G401 (cell line): Measurements from ENCODE around the gene RAB30. TPM values are rescaled to one million over a fixed set of nuclear protein-coding genes. Genes with fewer than 3 reads are reported as not detected.

Experiments used
- DNase-seq: peaks from one replicate; pipeline ENCODE4 v3.0.0-alpha.2; 2015; ENCODE audit warnings: low spot score
- in situ Hi-C: cut with HindIII; loops from 2 replicates; pipeline ENCODE4 v1.10.0; 2016; ENCODE audit warnings: low sequenced_read_pairs, mixed read lengths
- total RNA-seq: library from RNA; depleted of rRNA; stranded (reverse); fragments of >200 nt; shearing (Covaris generic); gene quantifications from 2 replicates; pipeline ENCODE4 v1.2.3, GENCODE V29; 2014

Gene RAB30
- total RNA-seq, 1 experiment from 2014 or later = 3.7 TPM

- DNase-seq = no peak
- in situ Hi-C loops = no loop called here
These were observed 899 bp upstream of the RAB30 start for GRCh38 chr11:83072350-83073242.

- in situ Hi-C loops = no loop called here
- peak; percentile 64 for DNase-seq
These were observed 748 bp downstream of the RAB30 start for GRCh38 chr11:83070731-83071566.

- peak; percentile 35 for DNase-seq
- in situ Hi-C loops = no loop called here
These were observed 1.5 kb downstream of the RAB30 start for GRCh38 chr11:83070044-83070701.

- in situ Hi-C loops = no loop called here
These were observed 2.2 kb downstream of the RAB30 start for GRCh38 chr11:83069441-83070043.

GRCh38 chr11:83068568-83068967, 3.1 kb downstream of the RAB30 start:
- in situ Hi-C loops = no loop called here
- DNase-seq = no peak

More at GRCh38 chr11:83069441-83070043, 2.2 kb downstream of the RAB30 start:
- DNase-seq = peak; percentile 55

- no peak for DNase-seq
- in situ Hi-C loops = no loop called here
These were observed 7.7 kb downstream of the RAB30 start for GRCh38 chr11:83064011-83064410.

GRCh38 chr11:83063073-83063754, 8.5 kb downstream of the RAB30 start:
- peak; percentile 60 for DNase-seq
- in situ Hi-C loops = no loop called here

- in situ Hi-C loops = no loop called here
These were observed 9.8 kb downstream of the RAB30 start for GRCh38 chr11:83061883-83062282.

GRCh38 chr11:83060965-83061364, 10.7 kb downstream of the RAB30 start:
- in situ Hi-C loops = no loop called here

More at GRCh38 chr11:83061883-83062282, 9.8 kb downstream of the RAB30 start:
- no peak for DNase-seq

GRCh38 chr11:83057721-83058120, 14.0 kb downstream of the RAB30 start:
- in situ Hi-C loops = no loop called here
- DNase-seq = peak; percentile 67

More at GRCh38 chr11:83060965-83061364, 10.7 kb downstream of the RAB30 start:
- DNase-seq = no peak

- in situ Hi-C loops = no loop called here
- no peak for DNase-seq
These were observed 15.1 kb downstream of the RAB30 start for GRCh38 chr11:83056611-83057010.

GRCh38 chr11:83056204-83056603, 15.5 kb downstream of the RAB30 start:
- in situ Hi-C loops = no loop called here
- no peak for DNase-seq

GRCh38 chr11:83054904-83055380, 16.8 kb downstream of the RAB30 start:
- DNase-seq = no peak

GRCh38 chr11:83054001-83054400, 17.7 kb downstream of the RAB30 start:
- DNase-seq = no peak
- in situ Hi-C loops = no loop called here

More at GRCh38 chr11:83054904-83055380, 16.8 kb downstream of the RAB30 start:
- in situ Hi-C loops = no loop called here

GRCh38 chr11:83051760-83052671, 19.7 kb downstream of the RAB30 start:
- in situ Hi-C loops = no loop called here
- DNase-seq = peak; percentile 81

GRCh38 chr11:83047515-83048225, 24.0 kb downstream of the RAB30 start:
- in situ Hi-C loops = no loop called here
- no peak for DNase-seq
